A673 (cell line): ENCODE data around the gene LRRC4C.

Experiments used
- CTCF ChIP-seq: fragments of 300-800, 200-600 bp; sonication (generic); conservative IDR thresholded peaks from 2 replicates; pipeline ENCODE4 v1.5.1; 2017; ENCODE audit warnings: low read depth, mild to moderate bottlenecking, antibody characterized with exemption, low read length, moderate library complexity, mixed read lengths
- EZH2 ChIP-seq: fragments of 200-600 bp; sonication (generic); IDR thresholded peaks from 2 replicates; pipeline ENCODE4 v1.6.1; 2017; ENCODE audit warnings: borderline replicate concordance, low read depth, mild to moderate bottlenecking, mixed read lengths, antibody characterized with exemption, low read length; ENCODE audit not compliant: poor library complexity, severe bottlenecking

GRCh38 chr11:40291329-40291728 is 1168.1 kb downstream of the LRRC4C start:
- TF ChIP-seq CTCF (no peak), EZH2 (no peak)
